Stimulated activated effector memory CD8-positive, alpha-beta T cell treated with anti-CD3 and anti-CD28 coated beads, Interleukin-12 subunit alpha, Interleukin-12 subunit beta, amount 100 ng/mL, for 72 hours (primary cell): ENCODE data around the gene ZFYVE28.

Experiments used
- ATAC-seq: fragments of 150-1000 bp; cut with Tn5 transposase; 2 replicates; pipeline ENCODE4 v1.10.0; 2021
- DNase-seq, 2 donors: peaks; one replicate each; pipeline ENCODE4 v3.0.0; 2021 to 2022; ENCODE audit warnings: low spot score in 2 of 2
- H3K27ac Mint-ChIP-seq: one replicate; pipeline ENCODE4 v1.8.0; 2022; ENCODE audit warnings: mild to moderate bottlenecking, mixed read lengths
- H3K36me3 Mint-ChIP-seq: one replicate; pipeline ENCODE4 v1.8.0; 2022; ENCODE audit warnings: mild to moderate bottlenecking, mixed read lengths
- H3K4me1 Mint-ChIP-seq: one replicate; pipeline ENCODE4 v1.8.0; 2022; ENCODE audit warnings: mixed read lengths
- H3K4me3 Mint-ChIP-seq: one replicate; pipeline ENCODE4 v1.8.0; 2022; ENCODE audit warnings: mild to moderate bottlenecking, mixed read lengths
- H3K9me3 Mint-ChIP-seq: one replicate; pipeline ENCODE4 v1.8.0; 2022; ENCODE audit warnings: mixed read lengths

ZFYVE28 gene

DNA sequence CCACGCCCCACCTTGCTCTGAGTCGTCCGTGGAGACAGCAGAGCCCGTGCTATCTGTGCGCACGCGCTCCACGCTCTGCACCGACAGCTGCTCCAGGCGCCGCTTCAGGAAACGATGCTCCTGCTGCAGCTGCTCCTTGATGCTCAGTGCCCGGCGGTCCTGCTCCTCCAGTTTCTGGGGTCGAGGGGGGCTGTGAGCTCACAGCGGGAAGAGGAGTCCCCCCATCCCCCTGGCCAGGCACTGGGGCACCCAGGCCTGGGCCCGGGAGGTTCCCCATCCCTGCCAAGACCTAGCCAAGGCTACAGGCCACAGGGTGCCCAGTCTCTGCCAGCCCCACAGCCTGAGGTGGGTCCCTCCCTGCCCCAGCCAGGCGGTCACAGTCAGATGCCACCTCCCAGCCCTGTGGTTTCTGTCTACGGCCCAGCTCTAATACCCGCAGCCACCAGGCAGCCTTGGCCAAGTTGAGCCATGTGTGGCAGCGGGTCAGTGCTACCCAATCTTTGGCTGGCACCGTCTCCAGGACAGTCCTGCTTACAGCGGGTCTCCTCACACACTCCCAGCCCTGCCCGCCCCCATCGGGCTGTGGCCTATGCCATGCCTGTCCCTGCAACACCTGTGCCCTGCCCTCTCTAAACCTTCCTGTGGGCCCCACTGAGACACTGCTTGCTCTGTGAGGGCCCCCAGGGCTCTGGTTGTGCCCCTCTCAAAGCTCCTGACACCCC lies 167.2 kb downstream of the ZFYVE28 start:
- Mint-ChIP-seq H3K9me3 (no peaks in the 10 kb centered on the region), H3K4me3 (no peak overlapping the region), H3K36me3 (peaks cover 15% of the 10 kb centered on the region), H3K4me1 (peaks cover 5% of the 10 kb centered on the region), H3K27ac (peak overlapping the region; percentile 69)
- no peak for ATAC-seq
- no peak for DNase-seq

DNA sequence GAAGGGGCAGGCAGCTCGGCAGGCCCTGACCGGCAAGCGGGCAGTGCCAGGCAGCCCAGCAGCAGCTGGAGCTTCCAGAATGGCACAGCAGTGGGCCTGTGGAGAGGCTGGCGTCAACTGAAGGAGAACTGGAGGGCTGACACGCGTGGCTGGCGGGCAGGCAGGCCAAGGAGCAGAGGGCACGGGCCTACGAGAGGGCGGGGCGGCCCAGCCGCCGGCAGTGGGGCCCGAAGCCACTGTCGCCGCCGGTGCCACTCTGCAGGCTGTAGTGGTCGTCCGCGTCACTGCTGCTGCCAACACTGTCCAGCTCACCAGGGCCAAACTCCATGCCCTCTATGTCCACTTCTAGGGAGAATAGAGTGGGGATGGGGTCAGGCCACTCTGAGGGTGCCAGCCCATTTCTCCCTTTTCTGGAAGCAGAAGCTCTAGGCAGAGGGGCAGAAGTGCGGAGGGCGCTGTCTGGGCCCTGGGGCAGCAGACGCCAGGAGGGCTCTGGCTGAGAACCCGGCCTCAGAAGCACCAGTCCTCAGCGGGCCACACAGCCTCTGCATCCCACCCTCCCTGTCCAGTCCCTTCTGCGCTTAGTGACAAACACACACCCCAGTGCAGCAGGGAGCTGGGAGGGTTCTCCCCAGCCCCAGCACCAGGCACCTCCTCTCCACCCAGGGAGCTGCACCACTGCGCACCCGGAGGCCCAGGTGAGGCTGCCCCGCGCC lies 167.9 kb downstream of the ZFYVE28 start:
- ATAC-seq (no peak), DNase-seq (peak in 1 of 2 donors; percentile 47)
- H3K27ac Mint-ChIP-seq = no peak overlapping the region
- no peak overlapping the region for H3K4me3 Mint-ChIP-seq
- peaks cover 8% of the 10 kb centered on the region for H3K4me1 Mint-ChIP-seq
- H3K9me3 Mint-ChIP-seq = no peaks in the 10 kb centered on the region
- peaks cover 15% of the 10 kb centered on the region for H3K36me3 Mint-ChIP-seq

GRCh38 chr4:2249526-2250356 lies 168.7 kb downstream of the ZFYVE28 start:
- H3K4me1 Mint-ChIP-seq = peaks cover 15% of the 10 kb centered on the region
- ATAC-seq = no peak
- no peaks in the 10 kb centered on the region for H3K9me3 Mint-ChIP-seq
- H3K27ac Mint-ChIP-seq = peak overlapping the region; percentile 26
- no peak overlapping the region for H3K4me3 Mint-ChIP-seq
- peaks cover 14% of the 10 kb centered on the region for H3K36me3 Mint-ChIP-seq
- no peak for DNase-seq

DNA sequence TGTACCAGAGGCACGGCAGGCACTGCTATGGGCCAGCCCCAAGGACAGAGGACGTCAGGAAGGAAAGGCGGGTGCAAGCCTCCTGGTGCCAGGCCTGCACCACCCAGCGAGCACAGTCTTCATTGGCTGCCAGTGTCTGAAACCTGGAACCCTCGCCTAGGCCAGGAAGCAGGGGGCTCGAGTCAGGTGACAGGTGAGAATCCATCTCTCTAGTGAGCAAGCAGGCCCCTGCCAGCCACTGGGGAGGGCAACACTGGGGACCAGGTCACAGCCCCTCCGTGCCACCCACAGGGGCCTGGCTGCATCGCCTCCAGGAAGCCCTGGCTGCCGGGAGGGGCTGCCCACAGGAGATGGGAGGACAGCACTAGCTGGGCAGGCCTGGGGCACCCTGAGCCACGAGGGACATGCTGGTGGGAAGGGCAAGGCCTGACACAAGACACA lies 169.6 kb downstream of the ZFYVE28 start:
- Mint-ChIP-seq H3K4me1 (peaks cover 19% of the 10 kb centered on the region), H3K36me3 (peaks cover 6% of the 10 kb centered on the region), H3K9me3 (no peaks in the 10 kb centered on the region), H3K4me3 (no peak overlapping the region), H3K27ac (peak overlapping the region; percentile 26)
- no peak for ATAC-seq
- peak in 1 of 2 donors; percentile 47 for DNase-seq

DNA sequence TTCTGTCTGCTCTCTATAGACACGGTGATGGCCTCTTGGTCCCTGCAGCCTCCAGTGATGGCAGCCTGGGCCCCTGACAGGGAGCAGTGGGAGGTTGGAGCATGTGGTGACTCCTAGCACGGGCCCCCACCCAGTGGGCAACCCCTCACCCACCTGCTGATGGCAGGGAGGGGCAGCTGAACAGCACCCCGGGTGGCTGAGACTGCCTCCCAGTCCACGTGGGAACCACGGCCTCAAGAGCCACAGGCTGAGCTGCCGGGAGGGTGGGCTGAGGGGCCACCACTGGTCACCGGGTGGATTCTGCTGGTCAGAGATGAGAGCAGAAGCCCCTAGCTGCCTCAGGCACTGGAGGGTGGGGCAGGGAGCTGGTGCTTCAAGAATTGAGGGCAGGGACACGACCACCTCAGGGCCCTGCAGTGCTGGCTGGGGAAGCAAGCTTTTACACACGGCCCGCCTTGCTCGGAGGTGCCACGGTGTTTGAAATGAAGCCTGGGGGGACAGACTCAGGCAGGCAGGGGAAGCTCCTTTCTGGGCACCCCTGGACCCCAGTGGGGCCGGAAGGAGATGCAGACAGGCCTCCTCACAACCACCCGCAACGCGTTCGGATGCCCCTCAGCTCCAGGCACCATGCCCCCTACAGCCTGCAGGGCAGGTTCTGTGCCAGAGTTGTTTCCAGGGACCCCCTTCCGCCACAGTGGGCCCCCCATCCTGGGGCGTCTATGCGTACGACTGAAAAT lies 170.2 kb downstream of the ZFYVE28 start:
- Mint-ChIP-seq H3K4me3 (no peak overlapping the region), H3K27ac (peak overlapping the region; percentile 26), H3K36me3 (peaks cover 6% of the 10 kb centered on the region), H3K9me3 (no peaks in the 10 kb centered on the region), H3K4me1 (peaks cover 25% of the 10 kb centered on the region)
- ATAC-seq = no peak
- peak in 1 of 2 donors; percentile 46 for DNase-seq

GRCh38 chr4:2247128-2248043 lies 171.1 kb downstream of the ZFYVE28 start:
- Mint-ChIP-seq H3K4me1 (peaks cover 22% of the 10 kb centered on the region), H3K4me3 (no peak overlapping the region), H3K36me3 (peaks cover 6% of the 10 kb centered on the region), H3K27ac (no peak overlapping the region), H3K9me3 (no peaks in the 10 kb centered on the region)
- DNase-seq (peak; percentile 3 to 45), ATAC-seq (no peak)

- Mint-ChIP-seq H3K36me3 (peaks cover 12% of the 10 kb centered on the region), H3K9me3 (no peaks in the 10 kb centered on the region), H3K4me3 (no peak overlapping the region), H3K27ac (no peak overlapping the region), H3K4me1 (peaks cover 26% of the 10 kb centered on the region)
- DNase-seq = peak in 1 of 2 donors; percentile 51
- no peak for ATAC-seq
These were observed 171.9 kb downstream of the ZFYVE28 start for GRCh38 chr4:2246384-2247127.

DNA sequence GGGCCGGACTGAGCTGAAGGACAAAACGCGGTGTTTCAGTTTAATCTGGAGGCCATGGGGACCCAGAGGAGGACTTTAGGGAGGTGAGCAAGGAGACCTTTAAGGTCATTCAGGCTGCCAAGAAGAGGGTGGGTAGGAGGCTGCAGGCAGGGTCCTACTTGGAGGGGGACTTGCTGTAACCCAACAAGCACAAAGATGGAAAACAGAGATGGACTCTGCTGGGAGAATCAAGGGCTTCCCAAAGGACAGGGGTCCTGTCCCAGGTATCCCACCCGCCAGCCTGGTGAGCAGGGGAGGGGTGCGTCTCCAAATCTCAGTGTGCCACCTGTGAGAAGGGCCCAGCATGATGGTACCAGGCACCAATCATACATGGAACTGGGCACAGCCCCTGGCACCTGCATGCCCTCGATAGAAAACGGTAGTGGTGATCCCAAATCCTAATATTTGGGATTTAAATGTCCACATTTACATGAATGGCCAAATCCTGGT lies 172.6 kb downstream of the ZFYVE28 start:
- Mint-ChIP-seq H3K27ac (peak overlapping the region; percentile 86), H3K4me3 (no peak overlapping the region), H3K9me3 (no peaks in the 10 kb centered on the region), H3K36me3 (peaks cover 18% of the 10 kb centered on the region), H3K4me1 (peaks cover 28% of the 10 kb centered on the region)
- no peak for ATAC-seq
- DNase-seq = peak in 1 of 2 donors; percentile 47

DNA sequence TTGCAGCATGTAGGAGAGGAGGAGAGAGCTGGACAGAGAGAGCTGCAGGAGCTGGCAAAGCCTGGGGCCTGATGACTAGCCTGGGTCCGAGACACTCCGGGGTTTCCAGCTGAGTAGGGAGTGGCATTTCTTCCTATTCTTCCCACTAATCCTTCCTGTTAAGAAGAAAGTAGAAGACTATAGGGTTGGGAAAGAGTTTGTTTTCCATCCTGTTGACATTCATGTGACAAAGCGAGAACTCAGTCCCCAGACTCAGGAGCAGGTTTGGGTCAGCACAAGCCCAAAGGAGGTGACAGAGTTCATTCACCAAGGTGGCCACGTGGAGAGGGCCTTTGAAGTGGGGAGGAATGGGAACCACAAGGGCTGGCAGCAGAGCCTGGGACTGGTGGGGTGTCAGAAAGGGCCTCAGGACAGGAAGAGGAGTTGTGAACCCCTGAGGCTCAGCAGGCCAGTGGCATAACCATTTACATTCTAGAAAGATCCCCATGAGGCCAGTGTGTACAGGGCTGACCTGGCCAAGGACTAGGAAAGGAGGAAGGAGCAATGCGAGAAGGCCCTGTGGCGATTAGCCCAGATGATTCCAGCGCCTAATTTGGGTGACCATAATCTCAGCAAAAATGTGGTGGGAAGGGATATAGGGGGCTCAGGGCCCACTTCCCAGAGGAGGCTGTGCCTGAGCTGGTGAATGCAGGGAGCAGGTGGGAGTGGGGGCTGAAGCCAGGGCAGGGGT lies 173.2 kb downstream of the ZFYVE28 start:
- DNase-seq = no peak
- ATAC-seq = no peak
- H3K36me3 Mint-ChIP-seq = peaks cover 22% of the 10 kb centered on the region
- no peaks in the 10 kb centered on the region for H3K9me3 Mint-ChIP-seq
- peak overlapping the region; percentile 86 for H3K27ac Mint-ChIP-seq
- H3K4me3 Mint-ChIP-seq = no peak overlapping the region
- peaks cover 34% of the 10 kb centered on the region for H3K4me1 Mint-ChIP-seq

DNA sequence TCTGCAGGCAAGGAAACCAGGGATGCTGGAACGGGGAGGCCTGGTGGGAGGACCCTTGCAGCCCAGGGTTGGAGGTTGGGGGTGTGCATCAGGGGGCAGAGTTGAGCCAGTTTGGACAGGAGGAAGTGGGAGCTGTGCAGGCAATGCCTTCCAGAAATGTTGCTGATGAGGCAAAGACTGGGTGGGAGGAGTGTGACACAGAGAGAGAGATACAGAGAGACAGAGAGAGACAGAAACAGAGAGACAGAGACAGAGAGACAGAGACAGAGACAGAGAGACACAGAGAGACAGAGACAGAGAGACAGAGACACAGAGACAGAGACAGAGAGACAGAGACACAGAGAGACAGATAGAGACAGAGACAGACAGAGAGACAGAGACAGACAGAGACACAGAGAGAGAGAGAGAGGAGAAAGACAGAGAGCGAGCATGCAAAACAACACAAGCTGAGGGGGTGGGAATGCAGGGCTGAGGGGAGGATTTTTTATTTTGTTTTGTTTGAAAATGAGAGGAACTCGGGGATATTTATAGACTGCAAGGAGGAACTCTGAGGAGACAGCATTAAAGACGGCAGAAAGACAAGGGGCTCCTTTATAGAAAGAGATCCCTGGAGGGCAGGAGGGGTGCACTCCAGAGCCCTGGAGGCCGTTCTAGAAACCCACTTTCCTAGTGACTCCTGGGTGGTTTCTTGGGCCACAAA lies 174.6 kb downstream of the ZFYVE28 start:
- DNase-seq (peak; percentile 2 to 60), ATAC-seq (no peak)
- Mint-ChIP-seq H3K9me3 (no peaks in the 10 kb centered on the region), H3K4me3 (no peak overlapping the region), H3K4me1 (peaks cover 46% of the 10 kb centered on the region), H3K36me3 (peaks cover 30% of the 10 kb centered on the region), H3K27ac (peak overlapping the region; percentile 57)

- DNase-seq = peak; percentile 99 to 100
- peak within 1 kb of the TSS; percentile 88 for H3K4me3 Mint-ChIP-seq
- H3K27ac Mint-ChIP-seq = peak within 1 kb of the TSS; percentile 90
- no peaks in the 10 kb centered on the region for H3K9me3 Mint-ChIP-seq
- peak; percentile 91 for ATAC-seq
- peaks cover 52% of the 10 kb centered on the region for H3K36me3 Mint-ChIP-seq
- peaks cover 64% of the 10 kb centered on the region for H3K4me1 Mint-ChIP-seq
These were observed 176.8 kb downstream of the ZFYVE28 start, which contains the start of the genes HAUS3 and POLN for GRCh38 chr4:2241410-2242353. TSS of gene HAUS3 (minus strand) at chr4:2242121. CDS start at chr4:2240946, 1,175 bp downstream. TSS of gene POLN (minus strand) at chr4:2242121. CDS start at chr4:2229231, 12,890 bp downstream.
